ENCODE results near the gene KDM8. TPM values are rescaled to one million over a fixed set of nuclear protein-coding genes. Genes with fewer than 3 reads are reported as not detected.

The KDM8 gene
- 1 to 10 TPM in 3 of 4 donors, under 1 TPM in 1; 0.56 to 4.4 (median 2.5) TPM for total RNA-seq

- no peaks in the 10 kb centered on the region for H3K9me3 ChIP-seq
- H3K27me3 ChIP-seq = no peaks in the 10 kb centered on the region
- peak; percentile 96 for DNase-seq
- no peaks in the 10 kb centered on the region for H3K36me3 ChIP-seq
- H3K27ac ChIP-seq = peak within 1 kb of the TSS; percentile 94 to 99 (median 98)
- intact Hi-C loops (cut with DNase I) = no loop called here
- TF ChIP-seq CTCF (IDR thresholded peaks at IDR 0.05) (peak in 3 of 6 experiments; percentile 9 to 46 (median 15)), POLR2A (IDR thresholded peaks at IDR 0.05) (peak in 3 of 4 donors; percentile 44 to 68 (median 52))
- peaks cover 8 to 28% (median 11%) of the 10 kb centered on the region in 3 donors for H3K4me1 ChIP-seq
- peak within 1 kb of the TSS; percentile 60 to 85 (median 78) for H3K4me3 ChIP-seq
- WGBS, 2 donors = 0% methylated on average over 21 to 34 of the region's 70 CpGs
Measured at GRCh38 chr16:27203507-27204311, at the start of gene KDM8. Gene KDM8 (plus strand): TSS chr16:27203526. CDS start chr16:27210124, 6,598 bp downstream.

- Histone ChIP-seq H3K36me3 (no peaks in the 10 kb centered on the region), H3K27me3 (no peaks in the 10 kb centered on the region), H3K27ac (no peak overlapping the region), H3K4me1 (peaks cover 0 to 7% (median 0%) of the 10 kb centered on the region in 3 donors), H3K9me3 (no peaks in the 10 kb centered on the region), H3K4me3 (no peak overlapping the region)
- peak; percentile 90 to 100 (median 94) for TF ChIP-seq CTCF (IDR thresholded peaks at IDR 0.05)
- no peak for TF ChIP-seq POLR2A (IDR thresholded peaks at IDR 0.05)
- intact Hi-C loops (cut with DNase I) = loop anchor here (10.0 kb wide), 1 partner anchor 300 kb away; no protein-coding TSS in a partner anchor
- no peak for DNase-seq
- 8 to 12% methylated on average over 20 to 21 of the region's 24 CpGs for WGBS, 2 donors
Measured at GRCh38 chr16:27154705-27155521, 48.4 kb upstream of the KDM8 start.

GRCh38 chr16:27156579-27156978 lies 46.7 kb upstream of the KDM8 start:
- H3K27me3 ChIP-seq = no peaks in the 10 kb centered on the region
- no peak for TF ChIP-seq POLR2A (IDR thresholded peaks at IDR 0.05)
- TF ChIP-seq CTCF (IDR thresholded peaks at IDR 0.05) = no peak
- H3K4me3 ChIP-seq = no peak overlapping the region
- peaks cover 0 to 7% (median 0%) of the 10 kb centered on the region in 3 donors for H3K4me1 ChIP-seq
- WGBS, 2 donors = 38 to 41% methylated on average over 3 of the region's 3 CpGs
- no peak overlapping the region for H3K27ac ChIP-seq
- H3K9me3 ChIP-seq = no peaks in the 10 kb centered on the region
- intact Hi-C loops (cut with DNase I) = loop anchor here (10.0 kb wide), 1 partner anchor 298 kb away; no protein-coding TSS in a partner anchor
- DNase-seq = no peak
- no peaks in the 10 kb centered on the region for H3K36me3 ChIP-seq

- Histone ChIP-seq H3K27ac (no peak overlapping the region), H3K4me1 (no peaks in the 10 kb centered on the region), H3K36me3 (no peaks in the 10 kb centered on the region), H3K9me3 (peaks cover 0 to 20% (median 0%) of the 10 kb centered on the region in 3 donors), H3K4me3 (no peak overlapping the region), H3K27me3 (no peaks in the 10 kb centered on the region)
- no peak for DNase-seq
- intact Hi-C loops (cut with DNase I) = no loop called here
- whole genome bisulfite sequencing, 2 donors = 73 to 92% methylated on average over 3 of the region's 3 CpGs
- no peak for TF ChIP-seq CTCF (IDR thresholded peaks at IDR 0.05)
- TF ChIP-seq POLR2A (IDR thresholded peaks at IDR 0.05) = no peak
Measured at GRCh38 chr16:27161398-27161797, 41.9 kb upstream of the KDM8 start.
